NCI-H2196 (cell line): ENCODE measurements around the gene HCN3.
"Not testable (repeated sequence)": the region's sequence is repeated elsewhere in the genome, so short reads cannot be mapped to it uniquely, and the experiment has no call there.

Experiments used
- DNase-seq: peaks from one replicate; lab custom pipeline; 2025; ENCODE audit not compliant: unreplicated experiment; lab: John Stamatoyannopoulos, UW

Gene HCN3

DNA sequence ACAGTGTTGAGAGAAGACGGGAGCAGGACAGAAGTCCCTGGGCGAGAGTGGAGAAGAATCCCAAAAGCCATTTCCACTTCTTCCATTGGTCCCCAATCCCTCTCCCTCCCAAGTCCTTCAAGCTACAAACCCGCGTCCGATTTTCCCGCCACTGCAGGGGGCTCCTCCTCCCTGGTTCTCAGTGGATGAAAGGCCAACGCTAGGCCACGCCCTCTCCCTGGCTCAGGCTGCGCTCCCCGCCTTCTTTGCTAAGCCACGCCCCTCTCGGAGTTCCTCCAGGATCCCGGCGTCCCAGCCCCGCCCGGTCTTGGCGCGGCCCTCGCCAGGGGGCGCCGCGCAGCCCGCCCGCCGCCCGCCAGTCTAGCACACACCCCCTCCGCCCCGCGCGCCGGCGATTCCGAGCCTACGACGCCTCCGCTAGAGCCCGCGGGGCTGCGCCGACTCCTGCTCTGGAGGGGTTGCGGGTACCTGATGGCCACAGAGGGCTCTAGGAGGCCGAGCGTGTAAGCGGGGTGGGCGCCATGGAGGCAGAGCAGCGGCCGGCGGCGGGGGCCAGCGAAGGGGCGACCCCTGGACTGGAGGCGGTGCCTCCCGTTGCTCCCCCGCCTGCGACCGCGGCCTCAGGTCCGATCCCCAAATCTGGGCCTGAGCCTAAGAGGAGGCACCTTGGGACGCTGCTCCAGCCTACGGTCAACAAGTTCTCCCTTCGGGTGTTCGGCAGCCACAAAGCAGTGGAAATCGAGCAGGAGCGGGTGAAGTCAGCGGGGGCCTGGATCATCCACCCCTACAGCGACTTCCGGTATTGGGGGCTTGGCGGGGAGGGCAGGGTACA is at the start of gene HCN3:
HCN3 (plus strand) TSS at position 394 of the 832 bp plus-strand sequence; CDS start at position 522, 128 bp downstream.
- DNase-seq, result peak; percentile 98

DNA sequence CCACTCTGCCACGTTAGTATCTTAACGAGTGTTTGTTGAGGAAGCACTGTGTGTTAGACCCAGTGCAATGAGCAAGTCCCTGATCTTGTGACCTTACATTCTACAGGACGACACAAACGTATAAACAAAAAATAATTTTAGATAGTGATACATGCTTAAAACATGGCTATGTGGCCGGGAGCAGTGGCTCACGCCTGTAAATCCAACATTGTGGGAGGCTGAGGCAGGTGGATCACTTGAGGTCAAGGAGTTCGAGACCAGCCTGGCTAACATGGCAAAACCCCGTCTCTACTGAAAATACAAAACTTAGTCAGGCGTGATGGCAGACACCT is 49.2 kb upstream of the HCN3 start:
- no peak for DNase-seq

DNA sequence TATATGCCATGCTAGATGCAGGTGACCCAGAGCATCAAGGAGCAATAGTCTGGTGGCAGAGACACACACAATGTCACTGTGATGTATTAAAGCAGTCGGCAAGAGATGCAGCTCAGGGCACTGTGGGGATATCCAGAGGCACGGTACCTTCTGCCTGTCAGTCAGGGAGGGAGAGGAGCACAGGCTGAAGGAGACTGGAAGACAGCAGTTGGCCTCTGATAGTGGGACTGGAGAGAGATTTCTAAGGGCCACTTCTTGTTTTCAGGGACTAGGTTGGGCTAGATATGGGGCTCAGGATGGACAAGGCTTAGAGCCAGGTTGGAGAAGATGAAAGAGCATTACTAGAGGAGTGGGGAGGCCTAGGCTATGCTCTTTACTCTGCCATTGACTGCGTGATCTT is 46.0 kb upstream of the HCN3 start:
- not testable (repeated sequence) for DNase-seq

- not testable (repeated sequence) for DNase-seq
These were observed 45.0 kb upstream of the HCN3 start for GRCh38 chr1:155232001-155232978.

GRCh38 chr1:155233502-155233901 is 43.8 kb upstream of the HCN3 start:
- not testable (repeated sequence) for DNase-seq

GRCh38 chr1:155235375-155235774 is 41.9 kb upstream of the HCN3 start:
- not testable (repeated sequence) for DNase-seq

GRCh38 chr1:155236451-155236850 is 40.8 kb upstream of the HCN3 start:
- no peak for DNase-seq

DNA sequence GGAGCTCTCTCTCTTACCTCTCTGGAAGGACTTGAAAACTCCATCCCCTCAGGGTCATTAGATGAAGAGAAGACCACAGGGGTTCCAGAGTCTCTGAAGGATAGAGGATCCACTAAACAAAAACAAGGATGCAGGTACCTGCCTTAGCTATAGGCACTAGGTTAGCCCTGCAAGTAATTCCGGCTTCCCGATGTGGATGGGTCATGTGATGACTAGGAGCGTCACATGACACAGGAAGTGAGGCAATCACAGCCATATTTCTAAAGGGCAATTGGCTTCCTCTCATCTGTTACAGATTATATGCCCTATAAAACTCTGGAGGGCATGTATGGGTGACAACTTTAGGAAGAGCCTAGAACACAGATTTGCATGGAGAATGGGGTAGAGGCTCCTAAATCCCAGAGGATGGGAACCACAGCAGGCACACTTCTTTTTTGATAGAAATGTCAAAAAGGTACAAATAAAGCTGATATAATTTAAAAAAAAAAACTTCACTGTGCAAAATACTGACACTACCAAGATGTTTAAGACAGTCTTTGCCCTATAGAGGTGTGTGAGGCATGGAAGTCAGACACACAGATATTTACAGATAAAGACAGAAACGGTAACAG is 36.1 kb upstream of the HCN3 start:
- DNase-seq, result peak; percentile 78

- no peak for DNase-seq
These were observed 35.4 kb upstream of the HCN3 start for GRCh38 chr1:155241841-155242264.

DNA sequence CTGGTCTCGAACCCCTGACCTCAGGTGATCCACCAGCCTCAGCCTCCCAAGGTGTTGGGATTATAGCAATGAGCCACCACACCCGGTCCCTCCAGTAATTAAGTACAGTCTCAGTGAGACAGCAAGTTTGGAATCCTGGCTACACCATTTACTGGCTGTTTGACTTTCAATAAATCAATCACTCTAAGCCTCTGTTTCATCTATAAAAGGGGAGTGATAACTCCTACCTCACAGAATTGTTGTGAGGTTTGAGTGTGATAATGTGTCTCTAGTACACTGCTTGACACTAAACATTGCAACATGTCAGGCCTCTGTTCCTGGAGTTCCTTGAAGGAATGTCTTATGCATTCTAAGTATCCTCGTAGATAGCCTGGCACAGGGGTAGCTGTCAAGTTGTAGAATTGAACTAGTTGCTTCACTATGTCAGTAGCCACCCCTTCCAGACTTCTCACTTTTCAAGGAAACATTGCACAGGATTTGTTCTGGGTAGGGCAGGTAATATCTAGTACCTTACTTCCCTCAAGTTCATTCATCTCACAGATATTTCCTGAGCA is 34.4 kb upstream of the HCN3 start:
- DNase-seq, result no peak

DNA sequence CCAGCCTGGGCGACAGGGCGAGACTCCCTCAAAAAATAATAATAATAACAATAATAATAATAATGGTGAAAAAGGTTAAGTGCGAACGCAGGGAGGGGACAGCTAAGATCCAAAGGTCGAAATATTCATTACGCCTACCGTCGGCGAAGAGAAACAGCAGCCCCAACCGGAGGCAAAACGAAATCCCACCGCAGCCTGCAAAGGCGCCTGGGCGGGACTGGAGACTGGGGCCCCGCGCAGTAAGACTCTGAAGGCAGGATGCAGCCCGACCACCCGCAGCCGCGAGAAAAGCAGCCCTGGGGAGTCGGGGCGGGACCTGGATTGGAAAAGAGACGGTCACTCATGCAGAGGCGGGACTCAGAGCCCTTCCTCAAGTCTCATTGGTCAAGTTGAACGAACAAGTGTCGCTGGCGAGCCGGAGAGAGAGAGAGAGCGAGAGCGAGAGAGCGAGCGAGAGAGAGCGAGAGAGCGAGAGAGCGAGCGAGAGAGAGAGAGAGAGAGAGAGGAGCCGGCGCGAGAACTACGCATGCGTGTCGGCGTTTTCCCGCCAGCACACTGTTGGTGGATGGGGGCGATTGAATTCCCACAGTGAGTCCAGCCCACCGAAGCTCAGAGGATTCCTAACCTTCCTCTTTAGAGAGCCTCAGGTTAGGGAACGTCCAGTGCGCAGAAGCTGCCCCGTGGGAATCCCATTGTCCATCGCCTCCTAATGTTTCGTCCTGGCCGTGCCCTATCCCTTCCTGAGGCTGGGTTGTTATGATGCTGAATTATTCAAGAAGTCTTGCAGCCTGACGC is 32.7 kb upstream of the HCN3 start:
- DNase-seq, result peak; percentile 98

GRCh38 chr1:155245163-155245524 is 32.1 kb upstream of the HCN3 start:
- no peak for DNase-seq

GRCh38 chr1:155246796-155247195 is 30.5 kb upstream of the HCN3 start:
- not testable (repeated sequence) for DNase-seq

GRCh38 chr1:155247667-155248553 is 29.4 kb upstream of the HCN3 start:
- no peak for DNase-seq

- DNase-seq, result no peak
These were observed 27.0 kb upstream of the HCN3 start for GRCh38 chr1:155250246-155250632.

DNA sequence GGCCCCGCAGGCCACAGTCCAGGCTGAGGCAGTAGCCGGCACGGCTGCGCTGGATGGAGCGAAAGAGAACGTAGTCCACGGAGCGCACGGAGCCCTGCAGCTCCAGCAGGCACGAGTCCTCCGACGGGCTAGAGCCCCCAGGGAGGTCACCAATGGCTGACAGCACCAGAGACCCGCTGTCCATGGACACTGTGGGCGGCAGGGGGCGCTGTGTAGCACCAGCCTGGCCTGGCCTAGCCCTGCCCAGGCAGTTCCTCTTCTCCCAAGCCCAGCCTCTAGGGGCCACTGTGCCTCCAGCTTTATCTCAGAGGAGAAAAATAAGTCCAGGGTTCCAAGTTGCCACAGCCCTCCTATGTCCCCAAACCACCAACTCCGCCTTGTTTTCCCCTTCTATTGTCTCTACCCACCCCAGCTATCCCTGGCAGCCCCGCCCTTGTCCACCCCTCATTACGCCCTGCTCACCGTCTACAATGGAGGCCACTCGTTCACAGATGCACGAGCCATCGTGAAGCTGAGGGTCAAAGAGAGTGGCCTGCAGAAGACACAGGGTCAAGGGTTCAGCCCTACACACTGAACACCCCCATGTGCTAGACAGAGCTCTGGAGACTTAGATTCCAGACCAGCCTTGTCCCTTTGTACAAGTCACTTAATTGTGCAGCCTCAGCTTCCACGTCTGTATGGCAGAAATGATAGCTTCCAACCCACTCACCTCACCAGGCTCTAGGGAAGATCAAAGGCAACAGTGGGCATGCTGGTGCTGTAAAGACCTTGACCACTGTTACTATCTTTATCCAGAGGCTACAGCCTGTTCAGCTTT is 26.4 kb upstream of the HCN3 start:
- DNase-seq, result peak; percentile 90

GRCh38 chr1:155251566-155251965 is 25.7 kb upstream of the HCN3 start:
- no peak for DNase-seq

DNA sequence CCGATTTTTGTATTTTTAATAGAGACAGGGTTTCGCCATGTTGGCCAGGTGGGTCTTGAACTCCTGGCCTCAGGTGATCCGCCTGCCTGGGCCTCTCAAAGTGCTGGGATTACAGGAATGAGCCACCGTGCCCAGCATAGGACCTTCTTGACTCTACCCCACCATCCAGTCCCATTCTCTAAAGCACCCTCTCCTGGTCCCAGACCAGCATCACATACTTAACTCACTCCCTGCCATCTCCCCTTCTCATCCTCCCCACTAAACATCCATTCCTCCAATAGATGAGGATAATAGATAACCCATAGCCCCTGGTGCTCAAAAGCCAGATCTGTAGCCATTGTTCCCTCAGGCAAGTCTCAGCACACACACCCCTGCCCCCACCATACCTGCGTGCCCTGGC is 24.1 kb upstream of the HCN3 start:
- no peak for DNase-seq

GRCh38 chr1:155253797-155254196 is 23.5 kb upstream of the HCN3 start:
- DNase-seq, result no peak
